HG03280 (cell line): Measurements from ENCODE around the gene CCDC149.

Source experiments
- ATAC-seq: cut with Tn5 transposase; IDR thresholded peaks from one replicate; pipeline ENCODE4 v1.9.1; 2021; ENCODE audit warnings: mild to moderate bottlenecking, moderate library complexity; ENCODE audit not compliant: unreplicated experiment

Gene CCDC149

GRCh38 chr4:24881508-24882196 is 31.2 kb downstream of the CCDC149 start:
- no peak for ATAC-seq

GRCh38 chr4:24880186-24880585 is 32.7 kb downstream of the CCDC149 start:
- no peak for ATAC-seq

GRCh38 chr4:24878636-24879016 is 34.2 kb downstream of the CCDC149 start:
- no peak for ATAC-seq

- ATAC-seq = no peak
These were observed 34.8 kb downstream of the CCDC149 start for GRCh38 chr4:24877868-24878635.

- ATAC-seq = no peak
These were observed 36.4 kb downstream of the CCDC149 start for GRCh38 chr4:24876431-24876830.

- ATAC-seq = no peak
These were observed 40.1 kb downstream of the CCDC149 start for GRCh38 chr4:24872720-24873119.

GRCh38 chr4:24871210-24871609 is 41.6 kb downstream of the CCDC149 start:
- ATAC-seq = no peak

GRCh38 chr4:24867766-24868296 is 45.0 kb downstream of the CCDC149 start:
- ATAC-seq = no peak

GRCh38 chr4:24867251-24867650 is 45.6 kb downstream of the CCDC149 start:
- ATAC-seq = no peak

GRCh38 chr4:24865401-24865800 is 47.4 kb downstream of the CCDC149 start:
- no peak for ATAC-seq

GRCh38 chr4:24863799-24864198 is 49.0 kb downstream of the CCDC149 start:
- no peak for ATAC-seq

- no peak for ATAC-seq
These were observed 50.6 kb downstream of the CCDC149 start for GRCh38 chr4:24862073-24862751.

GRCh38 chr4:24858550-24858949 is 54.3 kb downstream of the CCDC149 start:
- ATAC-seq = no peak

GRCh38 chr4:24858026-24858425 is 54.8 kb downstream of the CCDC149 start:
- no peak for ATAC-seq

GRCh38 chr4:24856586-24856985 is 56.3 kb downstream of the CCDC149 start:
- ATAC-seq = peak; percentile 93

GRCh38 chr4:24855741-24856140 is 57.1 kb downstream of the CCDC149 start:
- no peak for ATAC-seq

- ATAC-seq = no peak
These were observed 59.7 kb downstream of the CCDC149 start for GRCh38 chr4:24853142-24853541.

- no peak for ATAC-seq
These were observed 62.2 kb downstream of the CCDC149 start for GRCh38 chr4:24850674-24851073.

- ATAC-seq = no peak
These were observed 63.1 kb downstream of the CCDC149 start for GRCh38 chr4:24849756-24850155.

- no peak for ATAC-seq
These were observed 63.5 kb downstream of the CCDC149 start for GRCh38 chr4:24849351-24849750.

- ATAC-seq = no peak
These were observed 66.1 kb downstream of the CCDC149 start for GRCh38 chr4:24846716-24847115.

GRCh38 chr4:24845902-24846301 is 66.9 kb downstream of the CCDC149 start:
- ATAC-seq = no peak
